Stimulated activated CD4-positive, alpha-beta T cell treated with anti-CD3 and anti-CD28 coated beads, Interleukin-15, amount 100 ng/mL, for 48 hours (primary cell): ENCODE measurements around the gene TTC31.
A peak's percentile ranks its signal among the peaks of the same experiment; 100 is the strongest.
"Not testable (repeated sequence)": the region's sequence is repeated elsewhere in the genome, so short reads cannot be mapped to it uniquely, and the experiment has no call there.

Experiments
- DNase-seq, 2 donors: peaks; one replicate each; pipeline ENCODE4 v3.0.0-alpha.2; 2020; ENCODE audit warnings: low read depth in 2 of 2

TTC31 gene

DNA sequence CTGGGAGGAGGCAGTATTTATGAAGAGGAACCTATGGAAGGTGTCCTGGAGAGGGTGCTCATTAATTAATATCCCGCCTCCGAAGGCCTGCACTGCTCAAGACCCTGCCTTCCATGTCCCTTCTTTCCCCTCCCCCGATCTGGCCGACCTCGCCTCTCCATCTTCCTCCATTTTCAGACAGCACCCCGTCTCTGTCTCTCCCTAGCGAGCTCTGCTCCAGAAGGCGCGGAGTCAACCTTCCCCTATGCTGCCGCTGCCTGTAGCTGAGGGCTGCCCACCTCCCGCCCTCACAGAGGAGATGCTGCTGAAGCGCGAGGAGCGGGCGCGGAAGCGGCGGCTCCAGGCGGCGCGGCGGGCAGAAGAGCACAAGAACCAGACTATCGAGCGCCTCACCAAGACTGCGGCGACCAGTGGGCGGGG is 25.7 kb upstream of the TTC31 start:
- DNase-seq: no peak

DNA sequence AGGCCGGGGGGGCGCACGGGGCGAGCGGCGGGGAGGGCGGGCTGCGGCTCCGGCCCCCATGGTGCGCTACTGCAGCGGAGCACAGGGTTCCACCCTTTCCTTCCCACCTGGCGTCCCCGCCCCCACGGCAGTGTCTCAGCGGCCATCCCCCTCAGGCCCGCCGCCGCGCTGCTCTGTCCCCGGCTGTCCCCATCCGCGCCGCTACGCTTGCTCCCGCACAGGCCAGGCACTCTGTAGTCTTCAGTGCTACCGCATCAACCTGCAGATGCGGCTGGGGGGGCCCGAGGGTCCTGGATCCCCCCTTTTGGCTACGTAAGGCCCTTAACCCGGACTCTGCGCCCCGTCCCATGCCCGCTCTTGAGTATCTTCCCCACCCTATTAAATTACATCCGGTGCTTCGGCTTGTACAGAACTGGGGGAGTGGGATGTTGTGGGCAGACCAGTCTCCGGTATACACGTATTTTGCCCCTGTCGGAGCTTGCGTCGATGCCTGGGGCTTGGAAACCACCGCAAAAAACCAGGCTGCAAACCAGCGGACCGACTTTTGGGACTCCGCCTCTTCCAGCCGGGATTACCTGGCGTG is 25.2 kb upstream of the TTC31 start:
- DNase-seq: peak; percentile 64 to 76

DNA sequence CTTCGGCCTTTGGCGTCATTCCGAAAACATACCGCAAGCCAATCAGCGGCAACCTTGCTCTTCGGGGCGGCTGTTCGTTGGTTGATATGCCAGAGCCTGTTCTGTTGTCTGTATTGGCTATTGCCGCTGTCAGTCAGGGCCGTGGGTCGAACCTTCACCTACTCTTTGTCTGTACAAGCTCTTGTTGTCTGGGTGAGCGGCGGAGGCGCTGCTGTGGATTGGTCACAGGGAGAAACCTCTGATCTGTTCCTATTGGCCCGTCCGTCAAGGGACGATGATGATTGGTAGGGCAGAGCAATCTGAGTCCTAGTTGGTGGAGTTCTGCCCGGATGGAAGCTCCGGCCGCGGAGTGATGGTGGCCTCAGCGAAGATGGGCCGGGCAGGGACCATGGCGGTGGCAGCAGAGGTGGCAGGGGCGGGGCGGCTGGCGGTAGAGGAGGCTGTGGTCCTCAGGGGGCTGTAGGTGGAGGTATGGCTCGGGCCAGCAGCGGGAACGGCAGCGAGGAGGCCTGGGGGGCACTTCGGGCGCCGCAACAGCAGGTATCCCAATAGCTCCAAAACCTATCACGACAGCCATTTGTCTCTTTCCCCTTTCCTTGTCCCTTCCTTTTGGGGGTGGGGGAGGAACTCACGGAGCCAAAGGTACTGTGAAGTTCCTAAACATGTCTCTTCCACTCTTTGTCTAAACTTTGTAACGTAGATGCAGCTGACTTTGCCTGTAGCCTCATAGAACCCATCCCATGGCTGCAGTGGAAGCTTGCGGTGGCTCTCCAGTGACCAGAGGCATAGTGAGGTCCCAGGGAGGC is 24.5 kb upstream of the TTC31 start, which contains the start of gene WBP1:
TSS of gene WBP1 (plus strand) at position 307 of the 806 bp plus-strand sequence. CDS start at position 472, 165 bp downstream.
- peak; percentile 99 for DNase-seq

DNA sequence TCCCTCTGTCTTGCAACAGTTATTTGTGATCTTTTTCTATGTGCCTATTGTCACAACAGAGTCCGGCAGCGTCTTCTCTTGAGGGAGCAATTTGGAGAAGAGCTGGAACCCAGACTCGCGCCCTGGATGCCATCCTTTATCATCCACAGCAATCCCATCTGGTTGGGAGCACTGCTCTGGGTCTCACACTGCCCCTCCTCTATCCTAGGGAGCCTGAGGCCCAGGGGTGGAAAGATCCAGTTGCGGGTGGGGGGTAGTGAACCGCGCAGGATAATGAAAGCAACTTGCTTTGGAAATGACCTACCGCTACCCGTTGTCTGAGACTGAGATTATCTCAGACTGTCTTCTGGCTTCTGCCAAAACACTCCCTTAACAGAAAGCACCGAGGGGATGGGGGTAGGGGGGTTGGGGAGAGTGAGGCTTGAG is 23.9 kb upstream of the TTC31 start:
- no peak for DNase-seq

DNA sequence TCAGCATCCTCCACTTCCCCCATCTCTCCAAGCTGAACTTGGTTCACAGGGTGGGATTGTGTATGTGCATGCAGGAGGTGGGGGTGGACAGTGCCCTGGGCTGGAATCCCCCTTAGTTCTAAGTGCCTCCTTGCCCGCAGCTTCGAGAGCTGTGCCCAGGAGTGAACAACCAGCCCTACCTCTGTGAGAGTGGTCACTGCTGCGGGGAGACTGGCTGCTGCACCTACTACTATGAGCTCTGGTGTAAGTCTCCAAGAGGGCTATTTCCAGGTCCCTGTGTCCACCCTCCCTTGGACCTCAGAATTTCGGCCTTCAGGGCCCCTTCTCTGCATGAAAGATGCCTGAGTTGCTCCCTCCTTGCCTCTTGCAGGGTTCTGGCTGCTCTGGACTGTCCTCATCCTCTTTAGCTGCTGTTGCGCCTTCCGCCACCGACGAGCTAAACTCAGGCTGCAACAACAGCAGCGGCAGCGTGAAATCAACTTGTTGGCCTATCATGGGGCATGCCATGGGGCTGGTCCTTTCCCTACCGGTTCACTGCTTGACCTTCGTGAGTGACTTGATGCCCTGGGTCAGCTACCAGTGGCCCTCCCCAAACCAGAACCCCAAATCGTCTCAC is 23.3 kb upstream of the TTC31 start:
- DNase-seq: not testable (repeated sequence)

DNA sequence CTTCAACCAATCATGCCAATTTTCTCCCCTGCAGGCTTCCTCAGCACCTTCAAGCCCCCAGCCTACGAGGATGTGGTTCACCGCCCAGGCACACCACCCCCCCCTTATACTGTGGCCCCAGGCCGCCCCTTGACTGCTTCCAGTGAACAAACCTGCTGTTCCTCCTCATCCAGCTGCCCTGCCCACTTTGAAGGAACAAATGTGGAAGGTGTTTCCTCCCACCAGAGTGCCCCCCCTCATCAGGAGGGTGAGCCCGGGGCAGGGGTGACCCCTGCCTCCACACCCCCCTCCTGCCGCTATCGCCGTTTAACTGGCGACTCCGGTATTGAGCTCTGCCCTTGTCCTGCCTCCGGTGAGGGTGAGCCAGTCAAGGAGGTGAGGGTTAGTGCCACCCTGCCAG is 22.7 kb upstream of the TTC31 start:
- not testable (repeated sequence) for DNase-seq

DNA sequence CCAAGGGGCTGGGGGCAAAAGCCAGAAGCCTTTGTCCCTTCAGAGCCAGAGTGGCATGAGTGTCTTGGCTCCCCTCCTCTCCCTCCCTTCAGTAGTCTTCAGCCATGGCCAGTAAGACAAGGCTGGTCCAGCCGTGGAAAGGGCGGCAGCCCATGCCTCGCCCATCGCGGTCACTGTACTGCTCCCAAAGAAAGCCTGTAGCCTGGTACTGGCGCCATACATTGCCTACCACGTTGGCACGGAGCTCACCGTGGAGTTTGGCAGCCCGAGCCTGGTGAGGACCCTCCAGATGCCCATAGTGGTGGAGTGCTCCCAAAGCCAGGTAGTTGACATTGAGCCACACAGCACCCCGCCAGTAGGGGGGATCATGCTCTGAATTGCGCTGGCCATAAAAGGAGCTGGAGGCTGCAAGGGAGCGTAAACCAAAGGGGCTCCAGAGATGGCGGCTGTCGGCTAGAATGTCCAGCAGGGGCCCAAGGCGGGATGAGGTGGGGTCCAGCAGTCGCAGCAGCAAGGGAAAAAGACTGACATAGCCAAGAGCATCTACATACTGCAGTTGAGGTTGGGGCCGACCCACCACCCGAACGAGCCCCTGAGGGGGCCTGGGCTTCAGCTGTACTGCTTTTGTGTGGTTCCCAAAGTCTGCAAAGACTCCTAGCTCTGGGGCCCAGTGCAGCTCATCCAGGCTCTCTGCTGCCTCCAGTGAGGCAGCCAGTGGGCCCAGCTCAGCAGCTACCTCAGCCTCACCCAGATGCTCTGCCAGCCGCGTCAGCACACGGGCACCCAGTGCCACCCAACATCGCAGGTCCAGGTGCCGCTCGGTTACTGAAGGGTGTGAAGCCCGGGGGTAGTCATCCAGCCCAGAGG is 21.5 kb upstream of the TTC31 start:
- DNase-seq: no peak

DNA sequence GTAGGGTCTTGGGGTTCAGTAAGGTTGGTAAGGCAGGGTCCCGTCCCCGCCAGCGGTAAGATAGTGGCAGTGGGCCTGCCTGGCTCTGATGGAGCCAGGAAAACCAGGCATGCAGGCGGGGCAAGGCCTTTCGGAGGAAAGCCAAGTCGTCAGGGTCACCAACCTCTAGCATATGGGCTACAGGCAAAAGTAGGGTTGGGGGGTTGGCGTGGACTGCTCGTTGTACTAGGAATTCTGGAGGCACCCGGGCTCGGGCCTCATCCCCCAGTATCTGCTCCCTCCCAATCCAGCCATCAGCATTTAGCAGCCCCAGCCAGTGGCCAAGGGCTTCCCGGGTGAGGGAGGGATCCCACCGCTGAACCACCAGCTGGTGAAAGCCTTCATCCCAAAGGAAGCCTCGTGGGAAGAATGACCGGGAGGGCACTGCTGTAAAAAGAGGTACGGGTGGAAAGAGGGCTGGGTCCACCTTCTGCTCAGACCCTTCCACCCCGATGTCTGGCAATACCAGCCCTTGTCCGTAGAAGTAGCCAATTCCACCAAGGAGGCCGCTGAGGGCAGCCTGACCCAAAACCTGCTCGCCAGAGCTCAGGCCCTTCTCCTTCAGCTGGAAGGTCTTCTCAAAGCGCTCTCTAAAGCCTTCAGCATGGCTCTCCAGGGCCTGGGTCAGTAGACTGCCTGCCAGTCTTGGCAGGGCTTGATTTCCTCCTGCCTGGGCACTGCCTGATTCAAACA is 20.7 kb upstream of the TTC31 start:
- no peak for DNase-seq

DNA sequence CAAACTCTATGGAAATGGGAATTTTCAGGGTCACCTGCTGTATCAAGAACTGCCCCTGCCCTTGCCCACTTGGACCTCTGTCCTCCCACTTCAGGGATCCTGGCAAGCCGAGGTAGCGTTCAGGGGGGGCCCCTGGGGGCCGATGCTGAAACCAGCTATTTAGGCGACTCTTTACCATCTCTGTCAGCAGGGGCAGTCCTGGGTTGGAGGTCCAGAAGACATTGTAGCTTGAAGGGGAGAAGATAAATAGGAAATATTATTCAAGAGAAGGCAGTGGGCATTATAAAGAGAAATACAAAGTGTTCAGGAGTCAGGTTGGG is 20.1 kb upstream of the TTC31 start:
- DNase-seq: no peak

DNA sequence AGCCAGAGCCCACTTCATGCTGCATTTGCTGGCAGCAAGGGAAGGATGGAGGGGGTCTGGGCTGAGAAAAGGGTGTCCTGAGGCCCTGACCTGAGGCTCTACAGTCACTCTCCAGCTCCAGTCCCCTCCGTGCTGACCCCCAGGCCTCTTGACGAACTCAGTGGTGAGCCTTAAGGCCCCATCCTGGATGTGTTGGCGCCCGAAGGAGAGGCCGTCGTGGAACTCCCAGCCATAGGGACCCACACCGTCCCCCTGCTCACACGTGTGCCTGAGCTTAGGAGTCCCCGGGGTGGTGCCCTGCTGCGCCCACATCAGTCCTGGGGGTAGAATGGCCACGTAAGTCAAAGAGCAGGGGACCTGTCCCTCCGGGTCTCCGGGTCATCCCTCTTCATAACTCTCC is 18.5 kb upstream of the TTC31 start:
- DNase-seq: no peak

DNA sequence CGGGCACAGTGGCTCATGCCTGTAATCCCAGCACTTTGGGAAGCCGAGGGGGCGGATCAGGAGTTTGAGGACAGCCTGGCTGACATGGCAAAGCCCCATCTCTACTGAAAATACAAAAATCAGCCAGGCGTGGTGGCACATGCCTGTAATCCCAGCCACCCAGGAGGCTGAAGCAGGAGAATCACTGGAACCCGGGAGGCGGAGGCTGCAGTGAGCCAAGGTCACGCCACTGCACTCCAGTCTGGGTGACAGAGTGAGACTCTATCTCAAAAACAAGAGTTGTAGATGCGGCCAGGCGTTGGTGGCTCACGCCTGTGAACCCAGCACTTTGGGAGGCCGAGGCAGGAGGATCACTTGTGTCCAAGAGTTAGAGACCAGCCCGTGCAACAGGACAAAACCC is 12.1 kb upstream of the TTC31 start:
- DNase-seq: not testable (repeated sequence)

DNA sequence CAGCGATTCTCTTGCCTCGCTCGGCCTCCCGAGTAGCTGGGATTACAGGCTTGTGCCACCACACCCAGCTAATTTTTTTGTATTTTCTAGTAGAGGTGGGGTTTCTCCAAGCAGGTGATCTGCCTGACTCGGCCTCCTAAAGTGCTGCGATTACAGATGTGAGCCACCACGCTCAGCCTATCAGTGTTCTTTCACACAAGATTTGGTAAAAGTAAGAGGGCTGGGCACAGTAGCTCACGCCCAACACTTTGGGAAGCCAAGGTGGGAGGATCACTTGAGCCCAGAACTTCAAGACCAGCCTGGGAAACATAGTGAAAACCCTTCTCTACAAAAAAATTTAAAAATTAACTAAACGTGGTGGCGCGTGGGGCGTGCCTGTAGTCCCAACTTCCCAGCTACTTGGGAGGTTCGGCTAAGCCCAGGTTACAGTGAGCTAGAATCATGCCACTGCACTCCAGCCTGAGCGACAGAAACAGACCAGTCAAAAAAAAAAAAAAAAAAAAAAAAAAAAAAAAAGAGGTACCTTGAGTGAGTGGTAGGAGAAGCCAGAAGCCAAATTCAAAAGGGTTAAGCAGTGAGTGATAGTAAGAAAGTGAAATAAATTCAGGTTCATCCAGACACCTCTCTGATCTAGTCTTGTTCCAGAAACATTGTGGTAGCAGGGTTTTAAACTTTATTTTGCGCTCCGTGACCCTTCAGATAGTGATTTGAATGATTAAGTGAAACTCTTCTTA is 11.4 kb upstream of the TTC31 start:
- no peak for DNase-seq

DNA sequence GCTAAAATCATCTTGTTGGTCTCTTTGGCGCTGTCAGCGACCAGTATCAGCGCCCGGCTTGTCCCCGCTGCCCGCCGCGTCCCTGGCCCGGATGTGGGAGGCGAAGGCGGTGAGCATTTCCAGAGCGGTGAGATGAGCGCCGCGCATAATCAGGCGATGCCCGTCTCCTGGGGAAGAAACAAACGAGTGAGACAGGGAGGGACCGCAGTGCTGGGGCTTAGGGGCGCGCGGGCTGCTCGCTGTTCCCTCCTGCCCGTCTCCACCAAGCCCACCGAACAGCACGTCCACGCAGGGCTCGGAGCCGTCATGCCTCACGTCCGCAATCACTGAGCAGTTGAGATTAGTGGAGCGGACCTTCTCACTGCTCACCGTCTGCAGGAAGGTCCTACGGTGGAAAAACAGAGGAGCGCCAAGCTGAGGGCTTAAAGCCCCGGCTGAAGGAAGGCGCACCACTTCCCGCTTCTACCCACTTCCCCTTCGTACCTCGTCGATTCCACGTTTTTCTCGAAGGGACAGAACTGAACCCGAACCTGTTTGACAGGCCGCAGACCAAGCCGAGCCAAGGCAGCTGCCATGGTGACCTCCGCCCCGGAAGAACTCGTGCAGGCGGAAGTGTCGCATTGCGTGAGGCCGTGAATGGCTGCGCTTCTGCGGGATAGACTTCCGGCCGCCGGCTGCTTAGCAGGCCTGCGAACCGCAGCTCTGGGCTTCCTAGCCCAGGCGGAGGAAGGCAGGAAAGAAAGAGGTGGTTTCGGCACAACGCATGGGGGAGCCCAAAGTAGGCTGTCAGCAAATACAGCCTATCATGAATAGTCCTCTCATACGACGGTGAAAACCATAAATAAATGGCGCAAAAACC is 10.6 kb upstream of the TTC31 start, which contains the start of gene MRPL53:
TSS of gene MRPL53 (minus strand) at position 595 of the 859 bp plus-strand sequence. CDS start at position 575, 20 bp downstream.
- peak; percentile 91 for DNase-seq

DNA sequence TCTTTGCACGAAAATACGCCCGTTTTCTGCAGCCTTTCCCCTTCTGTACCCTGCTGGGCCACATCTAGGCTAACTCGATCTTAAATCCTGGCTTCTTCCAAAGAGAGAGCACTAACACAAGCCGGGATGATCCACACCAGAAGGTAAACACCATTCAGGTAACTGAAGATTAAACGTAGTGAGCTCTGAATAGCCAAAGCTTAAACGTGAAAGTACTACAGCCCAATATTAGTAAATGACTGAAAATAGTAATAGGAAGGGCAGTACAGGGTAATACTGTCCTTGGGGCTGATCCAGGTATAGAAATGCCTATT is 10.0 kb upstream of the TTC31 start:
- no peak for DNase-seq

DNA sequence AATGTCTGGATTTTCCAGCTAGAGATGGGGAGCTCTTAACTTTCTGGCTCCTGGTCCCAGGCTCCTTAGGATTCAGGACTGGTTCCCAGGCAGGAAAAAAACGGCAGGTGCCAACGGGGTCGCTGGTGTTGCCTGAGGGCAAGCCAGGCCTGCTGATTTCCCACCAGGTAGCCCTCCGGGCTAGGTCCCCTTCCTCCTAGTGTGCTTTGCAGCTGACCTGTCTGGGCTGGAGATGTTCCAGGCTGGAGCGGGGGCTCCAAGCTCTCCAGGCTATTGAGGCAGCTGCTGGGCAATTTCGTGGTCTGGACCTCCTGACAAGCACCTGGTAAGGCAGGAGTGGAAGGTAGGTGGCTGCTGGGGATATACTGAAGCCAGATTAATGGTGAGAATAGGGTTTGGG is 8.4 kb upstream of the TTC31 start:
- no peak for DNase-seq

DNA sequence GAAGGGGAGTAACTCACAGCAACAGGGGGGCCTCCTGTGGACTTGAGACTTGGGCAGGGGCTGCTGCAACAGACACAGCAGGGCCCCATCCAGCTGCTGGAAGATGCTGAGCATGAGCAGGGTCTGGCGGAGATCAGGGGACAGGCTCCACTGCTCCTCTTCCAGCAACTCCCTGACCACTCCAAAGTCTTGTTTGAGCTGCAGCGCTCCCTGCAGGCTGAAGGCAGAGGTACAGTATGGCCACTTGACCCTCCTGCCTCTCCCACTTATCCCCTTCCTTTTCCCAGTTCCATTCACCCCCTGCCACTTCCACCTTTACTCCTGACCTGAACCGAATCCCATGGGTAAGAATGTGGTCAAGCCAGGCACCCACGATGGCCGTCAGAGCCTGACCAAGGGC is 8.0 kb upstream of the TTC31 start:
- DNase-seq: no peak

DNA sequence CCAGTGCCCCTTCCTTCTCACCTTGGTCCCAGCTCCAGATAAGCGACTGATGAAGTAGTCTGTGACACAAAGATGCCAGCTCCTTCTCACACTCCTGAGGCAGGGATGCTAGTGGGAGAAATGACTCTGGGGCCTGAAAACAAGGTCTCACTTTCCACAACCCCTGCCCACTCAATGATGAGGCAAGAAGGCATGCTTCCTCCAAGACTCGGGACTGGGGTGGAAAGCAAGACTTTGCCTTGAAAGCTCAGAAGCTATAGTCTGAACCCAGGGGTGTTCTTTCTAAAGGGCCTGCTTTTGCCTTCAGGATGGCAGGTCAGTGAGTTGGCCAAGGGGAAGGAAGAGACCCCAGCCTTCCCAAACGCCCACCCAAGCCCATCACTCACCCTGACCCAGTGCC is 1.4 kb upstream of the TTC31 start:
- no peak for DNase-seq

DNA sequence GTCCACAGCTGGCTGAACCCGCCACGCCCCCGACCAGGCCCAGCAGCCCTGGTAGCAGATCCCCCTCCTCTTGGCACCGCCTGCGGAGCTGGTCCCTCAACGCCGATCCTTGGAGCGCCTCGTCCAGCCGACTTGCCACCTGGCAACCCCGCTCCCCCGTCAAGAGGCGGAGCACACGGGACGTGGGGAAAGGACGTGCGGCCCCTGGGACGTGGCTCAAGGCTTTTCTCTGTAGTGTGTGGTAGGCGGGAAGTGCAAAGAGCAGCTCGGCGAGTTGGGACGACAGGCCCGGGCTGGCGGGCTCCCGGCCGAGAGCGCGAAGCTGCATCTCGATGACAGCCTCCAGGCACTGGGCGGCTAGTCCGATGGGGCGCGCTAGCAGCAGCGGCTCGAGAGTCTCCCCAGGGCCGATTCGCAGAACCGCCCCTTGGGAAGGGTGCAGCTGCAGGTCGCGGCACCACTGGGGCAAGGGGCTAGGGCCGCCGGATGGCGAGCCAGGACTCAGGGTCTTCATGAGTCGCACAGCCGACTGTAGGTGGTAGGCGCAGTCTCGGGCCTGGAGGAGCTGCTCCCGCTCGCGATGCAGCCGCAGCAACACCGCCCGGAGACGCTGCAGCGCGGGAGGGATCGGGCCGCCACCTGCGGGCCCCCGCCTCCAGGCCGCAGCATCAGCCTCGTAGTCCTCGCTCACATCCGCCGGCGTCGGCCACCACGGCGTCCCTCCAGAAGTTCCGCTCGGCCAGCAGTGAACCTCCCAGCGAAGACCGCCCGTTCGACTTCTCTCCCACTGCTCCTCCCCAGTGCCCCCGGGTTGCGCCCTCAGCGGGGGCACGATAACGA is 700 bp upstream of the TTC31 start:
- peak in 1 of 2 donors; percentile 44 for DNase-seq

DNA sequence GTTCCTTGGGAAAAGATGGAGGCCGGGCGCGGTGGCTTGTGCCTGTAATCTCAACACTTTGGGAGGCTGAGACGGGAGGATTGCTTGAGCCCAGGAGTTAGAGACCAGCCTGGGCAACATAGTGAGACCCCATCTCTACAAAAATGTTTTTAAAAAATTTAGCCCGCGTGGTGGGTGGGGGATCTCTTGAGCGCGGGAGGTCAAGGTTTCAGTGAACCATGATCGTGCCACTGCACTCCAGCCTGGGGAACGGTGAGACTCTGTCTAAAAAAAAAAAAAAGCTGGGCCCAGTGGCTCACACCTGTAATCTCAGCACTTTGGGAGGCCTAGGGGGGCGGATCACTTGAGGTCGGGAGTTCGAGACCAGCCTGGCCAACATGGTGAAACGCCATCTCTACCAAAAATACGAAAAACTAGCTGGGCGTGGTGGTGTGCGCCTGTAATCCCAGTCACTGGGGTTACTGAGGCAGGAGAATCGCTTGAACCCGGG is 839 bp downstream of the TTC31 start:
- not testable (repeated sequence) for DNase-seq
